ENCODE results near the gene MAP7. TPM values are rescaled to one million over a fixed set of nuclear protein-coding genes. Genes with fewer than 3 reads are reported as not detected.

The MAP7 gene
- total and polyA plus RNA-seq, 2 experiments from 2014 or later = 44.7 to 49.2 TPM

DNA sequence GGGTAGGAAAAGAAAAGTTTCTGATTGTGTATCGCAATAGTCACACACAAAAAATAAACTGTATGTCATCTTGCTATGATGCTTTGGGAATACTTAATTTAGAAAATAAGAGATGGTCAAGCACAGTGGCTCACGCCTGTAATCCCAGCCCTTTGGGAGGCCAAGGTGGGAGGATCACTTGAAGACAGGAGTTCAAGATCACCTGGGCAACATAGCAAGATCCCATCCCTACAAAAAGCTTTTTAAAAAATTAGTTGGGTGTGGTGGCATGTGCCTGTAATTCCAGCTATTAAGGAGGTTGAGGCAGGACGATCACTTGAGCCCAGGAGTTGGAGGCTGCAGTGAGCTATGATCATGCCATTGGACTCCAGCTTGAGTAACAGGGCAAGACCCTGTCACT lies 27.6 kb downstream of the MAP7 start:
- H3K4me3 Mint-ChIP-seq = no peak overlapping the region
- Histone ChIP-seq H3K79me2 (replicated peaks; ENCODE audit: insufficient read depth) (peaks cover 97% of the 10 kb centered on the region), H3K4me1 (ENCODE audit: insufficient read depth) (peaks cover 59% of the 10 kb centered on the region), H3K27me3 (ENCODE audit: insufficient read depth) (no peaks in the 10 kb centered on the region), H2AFZ (no peak overlapping the region), H3K27ac (ENCODE audit: low read depth) (no peak overlapping the region), H3K9me2 (ENCODE audit: insufficient read depth) (no peaks in the 10 kb centered on the region; the same call in 1 of the 2 replicates), H4K20me1 (replicated peaks; ENCODE audit: insufficient read depth) (peaks cover 7% of the 10 kb centered on the region; the same call in 1 of the 2 replicates), H3K36me3 (ENCODE audit: insufficient read depth) (no peaks in the 10 kb centered on the region), H3K4me2 (no peak overlapping the region), H3F3A (replicated peaks; ENCODE audit: low read depth) (no peaks in the 10 kb centered on the region; the same call in 1 of the 2 replicates), H3K4me3 (no peak overlapping the region)
- no peak for TF ChIP-seq NANOG (IDR thresholded peaks at IDR 0.05; ENCODE audit: borderline replicate concordance)
- no peak for TF ChIP-seq ZNF114 (CRISPR knock-in tag; IDR thresholded peaks at IDR 0.05)
- TF ChIP-seq, protein P1, sequence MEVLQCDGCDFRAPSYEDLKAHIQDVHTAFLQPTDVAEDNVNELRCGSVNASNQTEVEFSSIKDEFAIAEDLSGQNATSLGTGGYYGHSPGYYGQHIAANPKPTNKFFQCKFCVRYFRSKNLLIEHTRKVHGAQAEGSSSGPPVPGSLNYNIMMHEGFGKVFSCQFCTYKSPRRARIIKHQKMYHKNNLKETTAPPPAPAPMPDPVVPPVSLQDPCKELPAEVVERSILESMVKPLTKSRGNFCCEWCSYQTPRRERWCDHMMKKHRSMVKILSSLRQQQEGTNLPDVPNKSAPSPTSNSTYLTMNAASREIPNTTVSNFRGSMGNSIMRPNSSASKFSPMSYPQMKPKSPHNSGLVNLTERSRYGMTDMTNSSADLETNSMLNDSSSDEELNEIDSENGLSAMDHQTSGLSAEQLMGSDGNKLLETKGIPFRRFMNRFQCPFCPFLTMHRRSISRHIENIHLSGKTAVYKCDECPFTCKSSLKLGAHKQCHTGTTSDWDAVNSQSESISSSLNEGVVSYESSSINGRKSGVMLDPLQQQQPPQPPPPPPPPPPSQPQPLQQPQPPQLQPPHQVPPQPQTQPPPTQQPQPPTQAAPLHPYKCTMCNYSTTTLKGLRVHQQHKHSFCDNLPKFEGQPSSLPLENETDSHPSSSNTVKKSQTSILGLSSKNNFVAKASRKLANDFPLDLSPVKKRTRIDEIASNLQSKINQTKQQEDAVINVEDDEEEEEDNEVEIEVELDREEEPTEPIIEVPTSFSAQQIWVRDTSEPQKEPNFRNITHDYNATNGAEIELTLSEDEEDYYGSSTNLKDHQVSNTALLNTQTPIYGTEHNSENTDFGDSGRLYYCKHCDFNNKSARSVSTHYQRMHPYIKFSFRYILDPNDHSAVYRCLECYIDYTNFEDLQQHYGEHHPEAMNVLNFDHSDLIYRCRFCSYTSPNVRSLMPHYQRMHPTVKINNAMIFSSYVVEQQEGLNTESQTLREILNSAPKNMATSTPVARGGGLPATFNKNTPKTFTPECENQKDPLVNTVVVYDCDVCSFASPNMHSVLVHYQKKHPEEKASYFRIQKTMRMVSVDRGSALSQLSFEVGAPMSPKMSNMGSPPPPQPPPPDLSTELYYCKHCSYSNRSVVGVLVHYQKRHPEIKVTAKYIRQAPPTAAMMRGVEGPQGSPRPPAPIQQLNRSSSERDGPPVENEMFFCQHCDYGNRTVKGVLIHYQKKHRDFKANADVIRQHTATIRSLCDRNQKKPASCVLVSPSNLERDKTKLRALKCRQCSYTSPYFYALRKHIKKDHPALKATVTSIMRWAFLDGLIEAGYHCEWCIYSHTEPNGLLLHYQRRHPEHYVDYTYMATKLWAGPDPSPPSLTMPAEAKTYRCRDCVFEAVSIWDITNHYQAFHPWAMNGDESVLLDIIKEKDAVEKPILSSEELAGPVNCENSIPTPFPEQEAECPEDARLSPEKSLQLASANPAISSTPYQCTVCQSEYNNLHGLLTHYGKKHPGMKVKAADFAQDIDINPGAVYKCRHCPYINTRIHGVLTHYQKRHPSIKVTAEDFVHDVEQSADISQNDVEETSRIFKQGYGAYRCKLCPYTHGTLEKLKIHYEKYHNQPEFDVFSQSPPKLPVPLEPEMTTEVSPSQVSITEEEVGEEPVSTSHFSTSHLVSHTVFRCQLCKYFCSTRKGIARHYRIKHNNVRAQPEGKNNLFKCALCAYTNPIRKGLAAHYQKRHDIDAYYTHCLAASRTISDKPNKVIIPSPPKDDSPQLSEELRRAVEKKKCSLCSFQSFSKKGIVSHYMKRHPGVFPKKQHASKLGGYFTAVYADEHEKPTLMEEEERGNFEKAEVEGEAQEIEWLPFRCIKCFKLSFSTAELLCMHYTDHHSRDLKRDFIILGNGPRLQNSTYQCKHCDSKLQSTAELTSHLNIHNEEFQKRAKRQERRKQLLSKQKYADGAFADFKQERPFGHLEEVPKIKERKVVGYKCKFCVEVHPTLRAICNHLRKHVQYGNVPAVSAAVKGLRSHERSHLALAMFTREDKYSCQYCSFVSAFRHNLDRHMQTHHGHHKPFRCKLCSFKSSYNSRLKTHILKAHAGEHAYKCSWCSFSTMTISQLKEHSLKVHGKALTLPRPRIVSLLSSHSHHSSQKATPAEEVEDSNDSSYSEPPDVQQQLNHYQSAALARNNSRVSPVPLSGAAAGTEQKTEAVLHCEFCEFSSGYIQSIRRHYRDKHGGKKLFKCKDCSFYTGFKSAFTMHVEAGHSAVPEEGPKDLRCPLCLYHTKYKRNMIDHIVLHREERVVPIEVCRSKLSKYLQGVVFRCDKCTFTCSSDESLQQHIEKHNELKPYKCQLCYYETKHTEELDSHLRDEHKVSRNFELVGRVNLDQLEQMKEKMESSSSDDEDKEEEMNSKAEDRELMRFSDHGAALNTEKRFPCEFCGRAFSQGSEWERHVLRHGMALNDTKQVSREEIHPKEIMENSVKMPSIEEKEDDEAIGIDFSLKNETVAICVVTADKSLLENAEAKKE (CRISPR knock-in tag; IDR thresholded peaks at IDR 0.05) = no peak
- TF ChIP-seq JUNB (IDR thresholded peaks at IDR 0.05; ENCODE audit: unreplicated experiment) = no peak
- no peak for TF ChIP-seq EZH2 (IDR thresholded peaks at IDR 0.05; ENCODE audit: low read depth, unreplicated experiment)
- no peak for TF ChIP-seq ZNF331 (CRISPR knock-in tag; IDR thresholded peaks at IDR 0.05; ENCODE audit: low read depth)
- TF ChIP-seq, protein P2, sequence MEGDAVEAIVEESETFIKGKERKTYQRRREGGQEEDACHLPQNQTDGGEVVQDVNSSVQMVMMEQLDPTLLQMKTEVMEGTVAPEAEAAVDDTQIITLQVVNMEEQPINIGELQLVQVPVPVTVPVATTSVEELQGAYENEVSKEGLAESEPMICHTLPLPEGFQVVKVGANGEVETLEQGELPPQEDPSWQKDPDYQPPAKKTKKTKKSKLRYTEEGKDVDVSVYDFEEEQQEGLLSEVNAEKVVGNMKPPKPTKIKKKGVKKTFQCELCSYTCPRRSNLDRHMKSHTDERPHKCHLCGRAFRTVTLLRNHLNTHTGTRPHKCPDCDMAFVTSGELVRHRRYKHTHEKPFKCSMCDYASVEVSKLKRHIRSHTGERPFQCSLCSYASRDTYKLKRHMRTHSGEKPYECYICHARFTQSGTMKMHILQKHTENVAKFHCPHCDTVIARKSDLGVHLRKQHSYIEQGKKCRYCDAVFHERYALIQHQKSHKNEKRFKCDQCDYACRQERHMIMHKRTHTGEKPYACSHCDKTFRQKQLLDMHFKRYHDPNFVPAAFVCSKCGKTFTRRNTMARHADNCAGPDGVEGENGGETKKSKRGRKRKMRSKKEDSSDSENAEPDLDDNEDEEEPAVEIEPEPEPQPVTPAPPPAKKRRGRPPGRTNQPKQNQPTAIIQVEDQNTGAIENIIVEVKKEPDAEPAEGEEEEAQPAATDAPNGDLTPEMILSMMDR (conservative IDR thresholded peaks at IDR 0.05; ENCODE audit: low read depth in 2 of 2) = no peak
- no peak for TF ChIP-seq STAT1 (IDR thresholded peaks at IDR 0.05; ENCODE audit: unreplicated experiment)
- TF ChIP-seq, protein P3, sequence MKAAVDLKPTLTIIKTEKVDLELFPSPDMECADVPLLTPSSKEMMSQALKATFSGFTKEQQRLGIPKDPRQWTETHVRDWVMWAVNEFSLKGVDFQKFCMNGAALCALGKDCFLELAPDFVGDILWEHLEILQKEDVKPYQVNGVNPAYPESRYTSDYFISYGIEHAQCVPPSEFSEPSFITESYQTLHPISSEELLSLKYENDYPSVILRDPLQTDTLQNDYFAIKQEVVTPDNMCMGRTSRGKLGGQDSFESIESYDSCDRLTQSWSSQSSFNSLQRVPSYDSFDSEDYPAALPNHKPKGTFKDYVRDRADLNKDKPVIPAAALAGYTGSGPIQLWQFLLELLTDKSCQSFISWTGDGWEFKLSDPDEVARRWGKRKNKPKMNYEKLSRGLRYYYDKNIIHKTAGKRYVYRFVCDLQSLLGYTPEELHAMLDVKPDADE (IDR thresholded peaks at IDR 0.05) = no peak
- no peak for TF ChIP-seq POLR2AphosphoS5 (IDR thresholded peaks at IDR 0.05; ENCODE audit: low read depth)
- no peaks in the 10 kb centered on the region for H3K9me3 Mint-ChIP-seq
- H3K4me1 Mint-ChIP-seq = peaks cover 60% of the 10 kb centered on the region
- no peak for ATAC-seq
- no peak overlapping the region for H3K27ac Mint-ChIP-seq
- DNase-seq (ENCODE audit: low spot score) = no peak
- H3K27me3 Mint-ChIP-seq (ENCODE audit: insufficient read depth, low read depth, poor library complexity) = peaks cover 7% of the 10 kb centered on the region
- no peaks in the 10 kb centered on the region for H3K36me3 Mint-ChIP-seq (ENCODE audit: low read depth)
